Osteocyte (in vitro differentiated cells): ENCODE measurements around the gene HIPK4. TPM values are rescaled to one million over a fixed set of nuclear protein-coding genes. Genes with fewer than 3 reads are reported as not detected.
"Not testable (repeated sequence)": the region's sequence is repeated elsewhere in the genome, so short reads cannot be mapped to it uniquely, and the experiment has no call there.

Experiments used
- DNase-seq: peaks from one replicate; pipeline ENCODE4 v3.0.0; 2021; ENCODE audit warnings: mixed read lengths; ENCODE audit not compliant: unreplicated experiment; ENCODE audit errors: extremely low spot score
- H3K27ac Mint-ChIP-seq: one replicate; pipeline ENCODE4 v1.8.0; 2021; ENCODE audit warnings: mild to moderate bottlenecking, mixed read lengths; ENCODE audit not compliant: unreplicated experiment
- H3K27me3 Mint-ChIP-seq: one replicate; pipeline ENCODE4 v1.8.0; 2021; ENCODE audit warnings: mixed read lengths; ENCODE audit not compliant: unreplicated experiment
- H3K36me3 Mint-ChIP-seq: one replicate; pipeline ENCODE4 v1.8.0; 2021; ENCODE audit warnings: mixed read lengths; ENCODE audit not compliant: unreplicated experiment
- H3K4me1 Mint-ChIP-seq: one replicate; pipeline ENCODE4 v1.8.0; 2021; ENCODE audit warnings: mixed read lengths; ENCODE audit not compliant: unreplicated experiment
- H3K4me3 Mint-ChIP-seq: one replicate; pipeline ENCODE4 v1.8.0; 2021; ENCODE audit warnings: mild to moderate bottlenecking, moderate library complexity, mixed read lengths; ENCODE audit not compliant: unreplicated experiment
- H3K9me3 Mint-ChIP-seq: one replicate; pipeline ENCODE4 v1.8.0; 2021; ENCODE audit warnings: mixed read lengths; ENCODE audit not compliant: unreplicated experiment
- CTCF ChIP-seq: fragments of 200-600 bp; sonication (generic); IDR thresholded peaks from 2 replicates; pipeline ENCODE4 v1.5.0; 2021; ENCODE audit warnings: antibody characterized with exemption, mild to moderate bottlenecking, moderate library complexity
- total RNA-seq: library from RNA; stranded (reverse); gene quantifications from 2 replicates; pipeline ENCODE4 v1.2.1, GENCODE V29; 2021

Gene HIPK4
- total RNA-seq, 1 donor from 2014 or later, result 0.21 TPM

- Mint-ChIP-seq H3K36me3 (peaks cover 17% of the 10 kb centered on the region), H3K4me3 (no peak overlapping the region), H3K27me3 (no peaks in the 10 kb centered on the region), H3K4me1 (peaks cover 8% of the 10 kb centered on the region), H3K27ac (no peak overlapping the region), H3K9me3 (no peaks in the 10 kb centered on the region)
- TF ChIP-seq CTCF, result no peak
- no peak for DNase-seq
Observed at GRCh38 chr19:40337107-40337506, 52.9 kb downstream of the HIPK4 start.

GRCh38 chr19:40336601-40336900 is 53.4 kb downstream of the HIPK4 start:
- TF ChIP-seq CTCF, result no peak
- Mint-ChIP-seq H3K4me1 (peaks cover 3% of the 10 kb centered on the region), H3K27me3 (no peaks in the 10 kb centered on the region), H3K27ac (no peak overlapping the region), H3K36me3 (peaks cover 17% of the 10 kb centered on the region), H3K9me3 (no peaks in the 10 kb centered on the region), H3K4me3 (no peak overlapping the region)
- no peak for DNase-seq

- Mint-ChIP-seq H3K36me3 (peaks cover 22% of the 10 kb centered on the region), H3K27me3 (no peaks in the 10 kb centered on the region), H3K4me1 (no peaks in the 10 kb centered on the region), H3K27ac (no peak overlapping the region), H3K9me3 (no peaks in the 10 kb centered on the region), H3K4me3 (no peak overlapping the region)
- TF ChIP-seq CTCF, result no peak
- no peak for DNase-seq
Observed at GRCh38 chr19:40335855-40336600, 54.0 kb downstream of the HIPK4 start.

- Mint-ChIP-seq H3K4me1 (no peaks in the 10 kb centered on the region), H3K4me3 (no peak overlapping the region), H3K27ac (no peak overlapping the region), H3K9me3 (no peaks in the 10 kb centered on the region), H3K36me3 (peaks cover 22% of the 10 kb centered on the region), H3K27me3 (no peaks in the 10 kb centered on the region)
- TF ChIP-seq CTCF, result no peak
- DNase-seq, result no peak
Observed at GRCh38 chr19:40335101-40335500, 54.9 kb downstream of the HIPK4 start.

- H3K36me3 Mint-ChIP-seq, result peaks cover 24% of the 10 kb centered on the region
- not testable (repeated sequence) for H3K27ac Mint-ChIP-seq, H3K4me3 Mint-ChIP-seq, H3K4me1 Mint-ChIP-seq, H3K9me3 Mint-ChIP-seq, H3K27me3 Mint-ChIP-seq, DNase-seq
Observed at GRCh38 chr19:40333083-40333482, 56.9 kb downstream of the HIPK4 start.

GRCh38 chr19:40332669-40333068 is 57.3 kb downstream of the HIPK4 start:
- Mint-ChIP-seq H3K27ac (no peak overlapping the region), H3K4me3 (no peak overlapping the region), H3K9me3 (no peaks in the 10 kb centered on the region), H3K36me3 (peaks cover 27% of the 10 kb centered on the region), H3K27me3 (no peaks in the 10 kb centered on the region), H3K4me1 (no peaks in the 10 kb centered on the region)
- no peak for DNase-seq
- TF ChIP-seq CTCF, result no peak
